Hematopoietic multipotent progenitor cell treated with erythropoietin and hydrocortisone succinate and interleukin-3 and kit ligand, for 6 days (in vitro differentiated cells): Measurements from ENCODE around the gene TNNT1.
"Not testable (repeated sequence)": the region's sequence is repeated elsewhere in the genome, so short reads cannot be mapped to it uniquely, and the experiment has no call there.

Experiments
- DNase-seq: peaks from one replicate; pipeline ENCODE4 v3.0.0-alpha.2; 2015

TNNT1 gene

GRCh38 chr19:55166530-55167268 is 17.7 kb upstream of the TNNT1 start, which contains the start of gene DNAAF3:
Gene DNAAF3 (minus strand): TSS chr19:55166613. CDS start chr19:55166413, 200 bp downstream.
- peak; percentile 99 for DNase-seq

- DNase-seq, result peak; percentile 93
These were observed 17.0 kb upstream of the TNNT1 start for GRCh38 chr19:55165952-55166529.

GRCh38 chr19:55161571-55162322 is 12.7 kb upstream of the TNNT1 start:
- no peak for DNase-seq

- no peak for DNase-seq
These were observed 12.0 kb upstream of the TNNT1 start for GRCh38 chr19:55160986-55161365.

GRCh38 chr19:55160128-55160985 is 11.4 kb upstream of the TNNT1 start:
- DNase-seq, result peak; percentile 98

- DNase-seq, result peak; percentile 97
These were observed 10.1 kb upstream of the TNNT1 start for GRCh38 chr19:55158848-55159749.

- DNase-seq, result no peak
These were observed 9.4 kb upstream of the TNNT1 start for GRCh38 chr19:55158423-55158822.

GRCh38 chr19:55157064-55157908 is 8.3 kb upstream of the TNNT1 start, which contains the start of gene TNNI3:
Gene TNNI3 (minus strand): TSS chr19:55157732. CDS start chr19:55157589, 143 bp downstream.
- DNase-seq, result no peak

GRCh38 chr19:55156202-55157063 is 7.4 kb upstream of the TNNT1 start:
- peak; percentile 51 for DNase-seq

GRCh38 chr19:55155784-55156183 is 6.8 kb upstream of the TNNT1 start:
- DNase-seq, result not testable (repeated sequence)

GRCh38 chr19:55153652-55154264 is 4.8 kb upstream of the TNNT1 start:
- no peak for DNase-seq

GRCh38 chr19:55152017-55152416 is 3.0 kb upstream of the TNNT1 start:
- DNase-seq, result no peak

- no peak for DNase-seq
These were observed 1.3 kb downstream of the TNNT1 start for GRCh38 chr19:55147545-55148251.

- no peak for DNase-seq
These were observed 2.2 kb downstream of the TNNT1 start for GRCh38 chr19:55146705-55147273.

GRCh38 chr19:55146078-55146704 is 2.8 kb downstream of the TNNT1 start:
- DNase-seq, result peak; percentile 77

- DNase-seq, result no peak
These were observed 3.8 kb downstream of the TNNT1 start for GRCh38 chr19:55145232-55145631.

GRCh38 chr19:55141696-55142095 is 7.3 kb downstream of the TNNT1 start:
- peak; percentile 16 for DNase-seq

GRCh38 chr19:55137915-55138314 is 11.1 kb downstream of the TNNT1 start:
- DNase-seq, result no peak
